ENCODE data around the gene CPB1. TPM values are rescaled to one million over a fixed set of nuclear protein-coding genes. Genes with fewer than 3 reads are reported as not detected.

The CPB1 gene
- total and polyA plus RNA-seq, 10 of the 15 experiments (the other 5 are each of a cell fraction or from before 2014, with no cell fraction given) = 4.8 TPM; not detected in 9

GRCh38 chr3:148889828-148890227, 62.2 kb downstream of the CPB1 start (continued):
- no peak for TF ChIP-seq MLLT1 (IDR thresholded peaks at IDR 0.05)

GRCh38 chr3:148896062-148896461, 68.5 kb downstream of the CPB1 start:
- no TSS peak for BruUV-seq (replicated peaks)
- no peaks in the 10 kb centered on the region for H3K27me3 ChIP-seq (replicated peaks in 1 of 2; ENCODE audit: control insufficient read depth in 2 of 2, insufficient read depth in 2 of 2, low read length in 1 of 2)
- SMC1A ChIA-PET (ENCODE audit: uncharacterized antibody, unreplicated experiment) = interaction anchor here (1.4 kb wide), 1 partner anchor 10 kb away, joined by 3 read pairs; no protein-coding TSS in a partner anchor
- ATAC-seq (no peak), DNase-seq (ENCODE audit: low read depth, low spot score) (no peak), FAIRE-seq (no peak)
- in situ Hi-C loops (cut with MboI) (no loop called here), intact Hi-C loops (cut with micrococcal nuclease; ENCODE audit: unreplicated experiment) (no loop called here)
- H3K27ac ChIP-seq (ENCODE audit: control insufficient read depth, insufficient read depth) = no peak overlapping the region
- no peak overlapping the region for H2AFZ ChIP-seq (ENCODE audit: control insufficient read depth, low read depth, low read length)
- no peak overlapping the region for H3K4me2 ChIP-seq (ENCODE audit: control insufficient read depth, insufficient read depth)
- 17% methylated on average over 3 of the region's 3 CpGs for WGBS (ENCODE audit: insufficient coverage, insufficient replicate concordance, low lambda C conversion rate, missing lambda C conversion rate)
- no peaks in the 10 kb centered on the region for H3K36me3 ChIP-seq (ENCODE audit: control insufficient read depth in 2 of 2, insufficient read depth in 2 of 2, low read length in 1 of 2)
- RAD21 ChIA-PET (ENCODE audit: unreplicated experiment) = no interaction called here
- CTCF ChIA-PET = interaction anchor here (0.7 to 1.7 kb wide), 2 partner anchors 17 to 49 kb away, joined by 3 to 6 read pairs; no protein-coding TSS in a partner anchor
- H3K9me3 ChIP-seq (replicated peaks; ENCODE audit: control insufficient read depth, insufficient read depth, low read length) = no peaks in the 10 kb centered on the region
- no peak overlapping the region for H3K4me3 ChIP-seq
- H3K79me2 ChIP-seq (ENCODE audit: control insufficient read depth, insufficient read depth, low read length) = no peaks in the 10 kb centered on the region
- POLR2A ChIA-PET = no interaction called here
- H3K4me1 ChIP-seq (ENCODE audit: control insufficient read depth, insufficient read depth, low read length) = no peaks in the 10 kb centered on the region
- TF ChIP-seq CUX1 (IDR thresholded peaks at IDR 0.05; ENCODE audit: insufficient replicate concordance, low read depth, low read length) (no peak), BCL11A (IDR thresholded peaks at IDR 0.05; ENCODE audit: low read depth, low read length) (no peak), USF2 (IDR thresholded peaks at IDR 0.05; ENCODE audit: borderline replicate concordance, low read depth, low read length) (no peak), LARP7 (IDR thresholded peaks at IDR 0.05) (no peak), ATF7 (IDR thresholded peaks at IDR 0.05; ENCODE audit: low read depth) (no peak)
- no peaks in the 10 kb centered on the region for H4K20me1 ChIP-seq (ENCODE audit: control insufficient read depth, insufficient read depth)
- no peak overlapping the region for H3K9ac ChIP-seq (ENCODE audit: control insufficient read depth, insufficient read depth, low read length)
